ENCODE data around the gene SCN4A. TPM values are rescaled to one million over a fixed set of nuclear protein-coding genes. Genes with fewer than 3 reads are reported as not detected.
"Not testable (repeated sequence)": the region's sequence is repeated elsewhere in the genome, so short reads cannot be mapped to it uniquely, and the experiment has no call there.

SCN4A gene
- total RNA-seq, 1 donor from 2014 or later = 99.4 TPM

- DNase-seq (ENCODE audit: low read depth) = no peak
Measured at GRCh38 chr17:63986821-63987220, 14.1 kb upstream of the SCN4A start.

DNA sequence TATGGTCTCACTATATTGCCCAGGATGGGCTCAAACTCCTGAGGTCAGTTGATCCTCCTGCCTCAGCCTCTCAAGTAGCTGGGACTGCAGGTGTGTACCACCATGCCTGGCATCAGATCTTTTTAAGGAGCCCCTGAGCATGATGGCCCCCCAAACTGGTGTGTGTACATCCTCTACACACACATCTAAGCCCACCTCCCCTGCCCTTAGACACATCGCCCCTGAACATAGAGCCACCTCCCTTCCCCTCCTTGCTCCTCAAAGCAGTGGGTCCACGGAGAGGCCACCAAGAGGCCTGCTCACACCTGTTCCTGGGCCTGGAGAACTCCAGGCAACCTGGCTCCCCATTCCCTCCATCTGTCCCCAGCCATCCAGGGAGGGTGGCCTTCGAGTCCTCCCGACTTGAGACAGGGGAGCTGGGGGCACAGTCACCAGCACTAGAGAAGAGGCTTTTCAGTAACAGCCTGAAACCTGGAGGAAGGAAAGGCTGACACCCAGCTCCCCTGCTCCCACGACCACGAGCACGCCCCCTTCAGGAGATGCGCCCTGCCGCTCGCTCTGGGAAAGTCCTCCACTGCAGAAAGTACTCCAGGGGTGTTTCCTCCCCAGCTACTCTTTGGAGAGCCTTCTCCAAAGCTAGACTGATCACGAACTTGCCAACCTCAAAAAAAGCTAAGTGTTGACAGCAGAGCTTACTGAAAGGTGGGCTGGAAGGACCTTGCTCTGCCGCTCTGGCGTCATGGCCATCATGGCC is 12.8 kb upstream of the SCN4A start:
- peak; percentile 58 for DNase-seq (ENCODE audit: low read depth)

DNA sequence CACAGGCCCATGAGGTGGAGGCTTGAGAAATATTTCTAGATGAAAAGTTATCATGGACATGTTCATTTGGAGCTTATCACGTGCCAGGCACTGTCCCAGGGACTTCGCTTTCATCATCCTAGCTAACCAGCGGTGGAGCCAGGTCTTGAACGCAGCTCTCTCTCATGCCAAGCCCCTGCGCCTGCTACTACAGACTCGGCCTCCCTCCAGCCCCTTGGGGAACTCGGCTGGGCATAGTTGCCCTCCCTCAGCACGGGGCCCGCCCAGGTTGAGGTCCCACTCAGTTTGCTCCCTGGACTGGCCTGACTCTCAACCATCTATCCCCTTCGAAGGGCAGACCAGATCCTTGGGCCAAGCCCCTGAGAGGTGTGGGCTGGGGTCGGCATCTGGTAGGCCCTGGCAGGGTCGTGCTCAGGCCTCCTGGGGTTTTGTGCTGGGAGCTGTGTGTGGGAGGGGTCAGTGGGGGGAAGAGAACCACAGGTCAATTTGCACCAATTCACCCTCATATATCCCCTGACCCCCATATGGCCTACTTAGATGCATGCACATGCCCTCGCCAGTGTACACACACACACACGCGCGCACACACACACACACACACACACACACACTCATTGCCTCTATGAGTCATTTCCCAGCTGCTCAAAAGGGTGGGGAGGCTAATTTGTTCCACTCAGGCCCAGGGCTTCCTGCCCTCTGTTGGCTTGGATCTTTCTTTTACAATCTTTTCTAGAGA is 12.1 kb upstream of the SCN4A start:
- peak; percentile 91 for DNase-seq (ENCODE audit: low read depth)

DNA sequence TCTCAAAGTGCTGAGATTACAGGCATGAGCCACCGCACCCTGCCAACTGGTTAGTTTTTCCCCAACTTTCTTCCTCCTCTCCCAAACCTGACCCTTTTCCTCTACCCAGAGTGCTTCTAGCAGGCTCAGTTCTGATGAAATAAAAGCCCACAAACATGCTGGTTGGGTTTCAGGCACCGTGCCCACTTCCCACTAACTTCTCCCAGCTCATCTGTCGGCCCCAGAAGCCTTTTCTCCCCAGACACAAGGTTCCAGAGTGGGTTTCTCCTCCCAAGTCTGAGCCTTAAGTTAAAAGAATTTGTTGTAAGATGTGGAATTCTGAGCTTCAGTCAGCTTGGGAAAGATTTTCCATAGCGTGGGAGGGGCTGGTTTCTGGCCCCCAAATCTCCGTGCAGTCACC is 11.5 kb upstream of the SCN4A start:
- DNase-seq (ENCODE audit: low read depth) = peak; percentile 92

GRCh38 chr17:63983320-63983719 is 10.6 kb upstream of the SCN4A start:
- DNase-seq (ENCODE audit: low read depth) = no peak

- DNase-seq (ENCODE audit: low read depth) = not testable (repeated sequence)
Measured at GRCh38 chr17:63982641-63983040, 9.9 kb upstream of the SCN4A start.

- no peak for DNase-seq (ENCODE audit: low read depth)
Measured at GRCh38 chr17:63978272-63979200, 5.8 kb upstream of the SCN4A start.

- DNase-seq (ENCODE audit: low read depth) = no peak
Measured at GRCh38 chr17:63976702-63977101, 4.0 kb upstream of the SCN4A start.

GRCh38 chr17:63975541-63976092 is 2.9 kb upstream of the SCN4A start:
- DNase-seq (ENCODE audit: low read depth) = no peak

DNA sequence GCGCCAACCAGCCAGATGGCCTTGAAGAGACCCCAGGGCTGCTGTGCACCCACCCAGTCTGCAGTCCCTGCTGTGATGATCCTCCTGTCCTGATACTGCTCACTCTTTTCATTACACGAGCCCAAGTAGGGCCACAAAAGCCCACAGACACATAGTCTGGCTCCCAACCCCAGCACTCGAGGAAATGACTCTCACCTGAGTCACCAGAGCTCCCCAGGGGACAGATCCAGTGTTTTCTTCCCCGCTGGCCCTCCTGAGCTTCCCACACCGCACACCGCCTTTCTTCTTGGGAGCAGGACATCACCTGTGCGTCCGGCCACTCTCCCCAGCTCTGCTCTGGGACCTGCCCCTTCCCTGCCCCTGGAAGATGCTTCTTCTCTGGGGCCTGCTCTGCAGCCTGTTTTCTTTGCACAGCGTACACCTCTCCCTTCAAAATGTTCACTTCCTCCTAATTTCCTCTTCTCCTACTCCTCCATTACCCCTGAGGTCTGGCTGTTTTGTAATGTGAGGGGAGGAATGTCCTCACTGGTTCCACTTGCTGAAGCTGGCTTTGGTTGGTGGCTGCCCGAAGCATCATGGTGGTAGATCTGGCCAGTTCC is 2.0 kb upstream of the SCN4A start:
- DNase-seq (ENCODE audit: low read depth) = peak; percentile 82

GRCh38 chr17:63973930-63974593 is 1.3 kb upstream of the SCN4A start:
- peak; percentile 92 for DNase-seq (ENCODE audit: low read depth)

DNA sequence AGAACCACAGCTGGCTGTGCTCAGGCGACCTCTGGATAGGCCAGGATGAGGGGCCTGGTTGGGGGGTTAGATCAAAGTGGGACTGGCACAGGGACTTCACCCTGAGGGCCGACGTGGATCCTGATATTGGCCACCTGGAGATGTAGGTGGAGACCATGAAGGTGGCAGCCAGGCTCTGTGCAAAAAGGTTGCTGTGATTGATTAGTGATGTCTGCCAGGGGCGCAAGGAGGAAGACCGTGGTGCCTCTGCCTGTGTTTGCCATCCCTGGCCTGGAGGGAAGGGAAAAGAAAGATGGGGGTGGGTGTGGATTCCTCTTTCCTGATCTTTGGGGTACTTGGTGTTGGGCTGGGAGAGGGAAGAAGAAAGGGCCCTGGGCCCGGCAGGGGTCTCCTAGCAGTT is 529 bp upstream of the SCN4A start:
- DNase-seq (ENCODE audit: low read depth) = no peak

GRCh38 chr17:63969278-63969677 is 3.4 kb downstream of the SCN4A start:
- no peak for DNase-seq (ENCODE audit: low read depth)

DNA sequence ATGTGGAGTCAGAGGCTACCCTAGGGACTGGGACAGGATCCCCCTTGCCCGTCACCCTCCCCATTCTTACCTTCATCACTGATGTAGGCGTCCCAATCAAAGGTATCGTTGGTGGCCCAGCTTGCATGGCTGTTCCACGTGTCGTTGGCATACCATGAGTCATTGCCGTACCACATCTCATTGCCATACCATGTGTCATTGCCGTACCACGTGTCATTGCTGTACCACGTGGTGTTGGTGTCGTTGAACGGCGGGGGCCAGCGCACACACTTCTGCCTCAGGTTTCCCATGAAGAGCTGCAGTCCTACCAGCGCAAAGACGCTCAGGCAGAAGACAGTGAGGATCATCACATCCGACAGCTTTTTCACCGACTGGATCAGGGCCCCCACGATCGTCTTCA is 4.8 kb downstream of the SCN4A start:
- DNase-seq (ENCODE audit: low read depth) = no peak

- no peak for DNase-seq (ENCODE audit: low read depth)
Measured at GRCh38 chr17:63966646-63967264, 6.0 kb downstream of the SCN4A start.

GRCh38 chr17:63963123-63963522 is 9.6 kb downstream of the SCN4A start:
- DNase-seq (ENCODE audit: low read depth) = no peak

DNA sequence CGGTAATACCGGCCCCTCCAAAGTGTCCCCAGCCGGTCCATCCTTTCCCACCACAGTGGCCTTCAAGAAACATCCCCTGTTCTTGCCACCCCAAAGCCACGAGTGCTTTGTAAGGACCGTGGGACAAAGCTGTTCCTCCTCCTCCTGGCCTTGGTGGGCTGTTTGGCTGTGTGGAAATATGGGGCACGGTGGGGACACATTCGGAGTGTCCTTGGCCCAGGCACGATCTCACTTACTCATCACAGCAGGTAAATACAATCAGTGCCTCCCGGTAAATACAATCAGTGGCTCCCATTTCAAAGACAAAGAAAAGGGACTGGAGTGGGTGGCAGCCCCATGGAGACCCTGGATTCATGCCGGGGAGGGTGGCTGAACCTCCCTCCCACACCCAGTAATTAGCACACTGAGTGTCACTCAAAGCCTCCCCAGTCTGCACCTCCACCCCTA is 10.4 kb downstream of the SCN4A start:
- DNase-seq (ENCODE audit: low read depth) = no peak

DNA sequence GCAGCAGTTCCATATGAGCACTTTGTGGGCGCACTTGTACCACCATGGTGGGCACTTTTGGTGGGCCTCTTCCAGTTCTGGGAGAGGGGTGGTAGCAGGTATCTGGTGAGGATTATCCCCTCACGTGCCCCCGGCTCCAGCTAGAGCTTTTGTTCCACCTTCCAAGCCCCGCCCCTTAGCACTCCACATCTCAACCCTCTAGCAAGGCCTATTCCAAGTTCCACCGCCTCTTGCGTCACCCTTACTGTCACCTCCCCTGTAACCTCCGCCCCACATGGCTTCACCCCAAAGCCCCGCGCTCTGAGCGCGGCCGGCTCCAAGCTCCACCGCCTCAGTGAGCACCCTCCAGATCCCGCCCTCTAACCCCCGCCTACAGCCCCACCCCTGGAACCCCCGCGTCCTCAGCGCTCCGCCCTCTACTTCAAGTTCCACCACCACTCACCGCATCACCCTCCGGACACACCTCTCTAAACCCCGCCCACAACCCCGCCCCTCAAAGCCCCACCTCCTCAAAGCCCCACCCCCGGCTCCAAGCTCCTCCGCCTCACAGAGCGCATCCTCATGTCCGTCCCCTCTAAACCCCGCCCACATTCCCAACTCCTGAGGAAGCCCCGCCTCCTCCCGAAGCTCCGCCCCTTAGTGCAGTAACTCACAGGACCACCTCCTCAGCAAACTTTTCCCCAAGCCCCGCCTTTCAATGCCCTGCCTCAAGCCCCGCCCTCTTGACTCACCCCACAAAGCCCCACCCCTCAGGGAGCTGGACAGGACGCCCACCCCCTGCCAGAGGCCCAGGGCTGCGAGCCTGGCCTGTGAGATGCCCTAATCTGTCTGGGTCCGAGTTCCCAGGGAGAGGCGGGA is 11.1 kb downstream of the SCN4A start:
- DNase-seq (ENCODE audit: low read depth) = peak; percentile 78

DNA sequence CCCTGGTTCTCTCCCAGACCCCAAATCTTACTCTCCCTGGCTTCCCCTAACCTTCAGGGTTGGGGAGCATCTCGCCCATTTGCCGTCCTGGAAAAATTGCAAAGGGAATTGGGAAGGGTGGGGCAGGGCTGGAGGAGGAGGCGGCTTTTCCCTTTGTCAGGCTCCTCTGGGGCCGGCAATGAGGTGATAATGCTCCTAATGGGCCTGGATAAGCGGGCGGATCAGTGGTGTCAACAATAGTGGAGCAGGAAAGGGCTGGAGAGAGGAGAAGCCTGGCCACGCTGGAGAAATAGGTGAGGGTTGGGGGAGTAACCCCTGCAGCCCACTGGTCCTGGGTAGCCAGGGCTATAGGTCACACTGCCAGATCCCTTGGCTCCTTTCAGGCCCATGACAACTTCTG is 12.3 kb downstream of the SCN4A start:
- no peak for DNase-seq (ENCODE audit: low read depth)

All from myocyte (in vitro differentiated cells).